Spleen (tissue), 11 donors: ENCODE measurements around the gene FADS1. TPM values are rescaled to one million over a fixed set of nuclear protein-coding genes. Genes with fewer than 3 reads are reported as not detected.
A peak's percentile ranks its signal among the peaks of the same experiment; 100 is the strongest.

ENCODE experiments used
- DNase-seq: peaks from one replicate; pipeline ENCODE4 v3.0.0-alpha.2; 2020
- H3K27ac ChIP-seq, 8 donors: fragments of 200-600 bp; sonication (generic) in 7 of 8; 1 replicate in 4 of 8; 2 replicates in 4 of 8; pipeline versions ENCODE4 v1.5.0 to v1.8.0; 2016 to 2021; ENCODE audit warnings: inconsistent platforms in 4 of 8, mild to moderate bottlenecking in 4 of 8, moderate library complexity in 1 of 8
- H3K27me3 ChIP-seq, 7 donors: fragments of 200-600 bp; sonication (generic) in 6 of 7; replicated peaks in 1 of 7; 1 replicate in 4 of 7; 2 replicates in 3 of 7; pipeline versions ENCODE4 v1.5.0 to v1.8.0; 2016 to 2021; ENCODE audit warnings: inconsistent platforms in 3 of 7, mild to moderate bottlenecking in 1 of 7
- H3K36me3 ChIP-seq, 6 donors: fragments of 200-600 bp; sonication (generic) in 5 of 6; 1 replicate in 4 of 6; 2 replicates in 2 of 6; pipeline versions ENCODE4 v1.5.0 to v1.8.0; 2016 to 2021; ENCODE audit warnings: inconsistent platforms in 2 of 6
- H3K4me1 ChIP-seq, 6 donors: fragments of 200-600 bp; sonication (generic) in 5 of 6; 1 replicate in 3 of 6; 2 replicates in 3 of 6; pipeline versions ENCODE4 v1.5.0 to v1.8.0; 2016 to 2021; ENCODE audit warnings: inconsistent platforms in 3 of 6
- H3K4me3 ChIP-seq, 8 donors: fragments of 200-600 bp; sonication (generic) in 7 of 8; 1 replicate in 4 of 8; 2 replicates in 4 of 8; pipeline versions ENCODE4 v1.5.0 to v1.8.0; 2016 to 2021; ENCODE audit warnings: inconsistent platforms in 4 of 8, mild to moderate bottlenecking in 4 of 8, moderate library complexity in 2 of 8
- H3K9me3 ChIP-seq, 8 donors: fragments of 200-600 bp; sonication (generic) in 7 of 8; 1 replicate in 4 of 8; 2 replicates in 4 of 8; pipeline versions ENCODE4 v1.5.0 to v1.8.0; 2016 to 2021; ENCODE audit warnings: inconsistent platforms in 4 of 8
- CTCF ChIP-seq, 11 experiments: fragments of 200-600 bp in 7 of 11; fragments of 450-650 bp in 4 of 11; sonication (generic) in 4 of 11; IDR thresholded peaks in 8 of 11; conservative IDR thresholded peaks in 3 of 11; 1 replicate in 7 of 11; 2 replicates in 4 of 11; pipeline versions ENCODE4 v1.4.0 to v1.8.0; 2016 to 2021; ENCODE audit warnings: antibody characterized with exemption in 11 of 11, inconsistent platforms in 4 of 11, mild to moderate bottlenecking in 1 of 11
- POLR2A ChIP-seq, 3 donors: fragments of 450-650 bp; IDR thresholded peaks; one replicate each; pipeline ENCODE4 v1.5.1; 2017; ENCODE audit warnings: antibody characterized with exemption in 3 of 3, mild to moderate bottlenecking in 1 of 3
- POLR2AphosphoS5 ChIP-seq, 3 donors: sonication (generic); formaldehyde crosslinking; IDR thresholded peaks; one replicate each; pipeline ENCODE4 v1.5.1; 2017; ENCODE audit warnings: antibody characterized with exemption in 3 of 3
- WGBS, 5 donors: extraction: QIAGEN DNeasy Blood & Tissue Kit in 3 of 5; methylation state at CpG; one replicate each; pipeline versions ENCODE4 v1.1.5 to v1.1.7; 2013 to 2018; 5-methylcytosine and 5-hydroxymethylcytosine counted together
- intact Hi-C: fragments of 100-400 bp; cut with DNase I; formaldehyde crosslinking; loops from one replicate; pipeline ENCODE4 v1.15.0; 2023; ENCODE audit warnings: low total_unique reads
- polyA plus RNA-seq, 3 donors: library from polyadenylated mRNA; stranded (reverse); fragments of 200-250 nt; gene quantifications; one replicate each; pipeline ENCODE4 v1.2.1, GENCODE V29; 2013
- total RNA-seq, 7 donors: library from RNA; depleted of rRNA in 3 of 7; stranded (reverse); fragments of >200 nt in 3 of 7; fragmentation: NEBNext Ultra II Directional in 4 of 7; extraction: Animal tissue kit (Norgen Biotek cat#: 25700) in 4 of 7; gene quantifications; one replicate each; pipeline versions ENCODE4 v1.1.0 to v1.2.1, GENCODE V29; 2016 to 2021
- donor health status: healthy with polysubstance abuse.
- donor health status: DM: no; HTN: no; CAD: no; lungs with moderate emphysema.
- donor health status: DM: no; HTN: no; CAD: no.
- donor health status: Bipolar disorder and iron deficiency.
- donor health status: healthy.
- donor health status: DM: no; HTN: no; CAD: no.
- donor health status: DM: yes; HTN: yes; CAD: no.

FADS1 gene
- total and polyA plus RNA-seq, 10 donors, result 2.2 to 25.6 (median 10.4) TPM

DNA sequence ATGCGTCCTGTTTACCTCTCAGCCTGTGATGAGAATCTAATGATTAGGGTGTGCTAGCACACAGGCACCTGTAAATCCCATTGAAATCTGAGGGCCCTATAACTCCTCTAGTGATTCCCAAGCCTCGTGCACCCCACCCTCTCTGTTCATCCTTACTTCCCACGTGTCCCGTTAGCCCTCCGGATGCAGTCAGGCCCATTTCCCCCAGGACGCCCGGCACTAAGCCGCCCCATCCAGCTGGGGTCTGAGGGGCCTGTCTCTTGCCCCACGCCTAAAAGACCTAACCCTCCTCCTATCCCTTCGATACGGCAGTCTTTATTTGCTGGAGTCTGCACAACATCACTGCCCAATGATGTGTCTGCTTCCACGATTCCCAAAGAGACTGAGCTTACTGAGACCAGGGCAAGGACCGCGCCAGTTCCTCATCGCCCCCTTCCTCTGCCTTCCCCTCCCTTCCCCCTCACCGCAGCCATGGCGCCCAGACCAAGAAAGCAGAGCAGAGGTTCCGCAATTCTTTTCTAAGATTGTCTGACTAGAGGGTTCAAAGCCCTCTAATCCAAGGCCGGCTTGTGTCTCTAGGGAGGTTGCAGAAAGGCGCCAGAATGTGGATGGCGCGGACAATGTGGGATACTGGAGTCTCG, 10.2 kb upstream of the FADS1 start:
- H3K4me1 ChIP-seq, result peaks cover 8 to 57% (median 29%) of the 10 kb centered on the region in 6 donors
- intact Hi-C loops, result no loop called here

DNA sequence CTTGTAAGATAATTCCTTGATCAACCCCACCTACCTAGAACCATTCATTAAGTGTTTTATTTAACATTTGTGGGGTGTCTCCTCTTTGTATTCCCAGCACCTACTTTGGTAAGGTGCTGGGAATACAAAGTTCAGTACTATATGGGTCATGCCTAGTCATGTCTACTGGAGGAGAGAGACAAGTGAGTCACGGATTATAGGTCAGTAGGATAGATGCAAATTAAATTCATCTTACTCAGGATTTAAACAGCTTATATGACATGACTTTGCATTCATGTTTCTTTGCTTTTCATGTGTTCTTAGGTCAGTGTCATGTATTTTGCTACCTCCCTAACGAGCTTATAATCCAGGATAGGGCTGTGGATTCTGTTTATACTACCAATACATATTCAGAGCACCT, 3.4 kb upstream of the FADS1 start:
- Histone ChIP-seq H3K36me3 (no peaks in the 10 kb centered on the region), H3K27ac (no peak overlapping the region), H3K4me1 (peaks cover 3 to 29% (median 20%) of the 10 kb centered on the region in 6 donors), H3K9me3 (no peaks in the 10 kb centered on the region), H3K4me3 (no peak overlapping the region), H3K27me3 (peaks cover 0 to 25% (median 8%) of the 10 kb centered on the region in 7 donors)
- intact Hi-C loops, result no loop called here
- no peak for DNase-seq
- TF ChIP-seq POLR2AphosphoS5 (IDR thresholded peaks at IDR 0.05), result no peak
- WGBS, 5 donors, result 80 to 93% (median 87%) methylated on average over 2 of the region's 2 CpGs

More for the DNA sequence above, 10.2 kb upstream of the FADS1 start:
- peak; percentile 81 for DNase-seq
- 14 to 24% (median 20%) methylated on average over 22 to 23 of the region's 23 CpGs for WGBS, 5 donors
- no peaks in the 10 kb centered on the region for H3K9me3 ChIP-seq
- H3K27me3 ChIP-seq, result peaks cover 0 to 28% (median 6%) of the 10 kb centered on the region in 7 donors
- H3K27ac ChIP-seq, result peak overlapping the region in 7 of 8 donors; percentile 12 to 88 (median 71)
- TF ChIP-seq POLR2AphosphoS5 (IDR thresholded peaks at IDR 0.05) (no peak), POLR2A (IDR thresholded peaks at IDR 0.05) (no peak), CTCF (IDR thresholded peaks at IDR 0.05 in 8 of 11, conservative IDR thresholded peaks at IDR 0.05 in 3 of 11) (no peak)
- peak overlapping the region; percentile 45 to 75 (median 58) for H3K4me3 ChIP-seq
- H3K36me3 ChIP-seq, result no peaks in the 10 kb centered on the region

- no peaks in the 10 kb centered on the region for H3K36me3 ChIP-seq
- peak overlapping the region in 7 of 8 donors; percentile 87 to 95 (median 92) for H3K27ac ChIP-seq
- DNase-seq, result no peak
- intact Hi-C loops, result no loop called here
- H3K27me3 ChIP-seq, result peaks cover 0 to 34% (median 8%) of the 10 kb centered on the region in 7 donors
- H3K4me1 ChIP-seq, result peaks cover 3 to 39% (median 26%) of the 10 kb centered on the region in 6 donors
- no peaks in the 10 kb centered on the region for H3K9me3 ChIP-seq
- peak overlapping the region in 7 of 8 donors; percentile 56 to 85 (median 70) for H3K4me3 ChIP-seq
- WGBS, 5 donors, result 81 to 87% (median 85%) methylated on average over 6 of the region's 6 CpGs
- TF ChIP-seq POLR2AphosphoS5 (IDR thresholded peaks at IDR 0.05) (no peak), POLR2A (IDR thresholded peaks at IDR 0.05) (no peak), CTCF (IDR thresholded peaks at IDR 0.05 in 8 of 11, conservative IDR thresholded peaks at IDR 0.05 in 3 of 11) (no peak)
These were observed 834 bp upstream of the FADS1 start for GRCh38 chr11:61817471-61818202.

- Histone ChIP-seq H3K27me3 (peaks cover 0 to 34% (median 8%) of the 10 kb centered on the region in 7 donors), H3K9me3 (no peaks in the 10 kb centered on the region), H3K4me1 (peaks cover 3 to 39% (median 26%) of the 10 kb centered on the region in 6 donors), H3K27ac (peak overlapping the region; percentile 77 to 95 (median 92)), H3K4me3 (peak overlapping the region; percentile 56 to 85 (median 70)), H3K36me3 (peaks cover 0 to 16% (median 0%) of the 10 kb centered on the region in 6 donors)
- DNase-seq, result peak; percentile 87
- intact Hi-C loops, result no loop called here
- WGBS, 5 donors, result 0 to 1% (median 0%) methylated on average over 36 to 69 of the region's 69 CpGs
- peak in 2 of 3 donors; percentile 4 to 10 for TF ChIP-seq POLR2AphosphoS5 (IDR thresholded peaks at IDR 0.05)
- no peak for TF ChIP-seq CTCF (IDR thresholded peaks at IDR 0.05 in 8 of 11, conservative IDR thresholded peaks at IDR 0.05 in 3 of 11)
- TF ChIP-seq POLR2A (IDR thresholded peaks at IDR 0.05), result no peak
These were observed 740 bp downstream of the FADS1 start for GRCh38 chr11:61815790-61816735.
